ENCODE data around the gene DPP8. TPM values are rescaled to one million over a fixed set of nuclear protein-coding genes. Genes with fewer than 3 reads are reported as not detected.
"Not testable (repeated sequence)": the region's sequence is repeated elsewhere in the genome, so short reads cannot be mapped to it uniquely, and the experiment has no call there.

Gene DPP8
- total RNA-seq, 2 donors from 2014 or later, result 32.7 to 39.6 TPM

- Histone ChIP-seq H3K4me1 (replicated peaks) (no peaks in the 10 kb centered on the region), H3K9me3 (no peaks in the 10 kb centered on the region), H3K36me3 (no peaks in the 10 kb centered on the region), H3K27me3 (replicated peaks; ENCODE audit: insufficient read depth) (peaks cover 22% of the 10 kb centered on the region), H3K4me3 (no peak overlapping the region), H3K27ac (no peak overlapping the region)
- intact Hi-C loops (cut with DNase I), result no loop called here
- no peak for TF ChIP-seq POLR2A (IDR thresholded peaks at IDR 0.05)
- TF ChIP-seq POLR2AphosphoS5 (IDR thresholded peaks at IDR 0.05), result no peak
- TF ChIP-seq CTCF (IDR thresholded peaks at IDR 0.05), result no peak
- 86% methylated on average over 11 of the region's 11 CpGs for WGBS
- no peak for DNase-seq (ENCODE audit: low spot score)
These were observed 118.3 kb downstream of the DPP8 start for GRCh38 chr15:65399001-65399706.

DNA sequence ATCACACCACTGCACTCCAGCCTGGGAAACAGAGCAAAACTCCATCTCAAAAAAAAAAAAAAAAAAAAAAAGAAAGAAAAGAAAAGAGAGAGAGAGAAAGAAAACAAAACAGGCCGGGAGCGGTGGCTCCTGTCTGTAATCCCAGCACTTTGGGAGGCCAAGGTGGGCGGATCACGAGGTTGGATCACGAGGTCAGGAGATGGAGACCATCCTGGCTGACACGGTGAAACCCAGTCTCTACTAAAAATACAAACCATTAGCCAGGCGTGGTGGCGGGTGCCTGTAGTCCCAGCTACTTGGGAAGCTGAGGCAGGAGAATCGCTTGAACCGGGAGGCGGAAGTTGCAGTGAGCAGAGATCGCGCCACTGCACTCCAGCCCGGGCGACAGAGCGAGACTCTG, 119.0 kb downstream of the DPP8 start:
- H3K27ac ChIP-seq; H3K9me3 ChIP-seq; DNase-seq (ENCODE audit: low spot score); H3K36me3 ChIP-seq; H3K4me1 ChIP-seq (replicated peaks); H3K4me3 ChIP-seq; intact Hi-C loops (cut with DNase I): not testable (repeated sequence)
- WGBS, result 90% methylated on average over 16 of the region's 16 CpGs
- H3K27me3 ChIP-seq (replicated peaks; ENCODE audit: insufficient read depth), result peaks cover 22% of the 10 kb centered on the region

DNA sequence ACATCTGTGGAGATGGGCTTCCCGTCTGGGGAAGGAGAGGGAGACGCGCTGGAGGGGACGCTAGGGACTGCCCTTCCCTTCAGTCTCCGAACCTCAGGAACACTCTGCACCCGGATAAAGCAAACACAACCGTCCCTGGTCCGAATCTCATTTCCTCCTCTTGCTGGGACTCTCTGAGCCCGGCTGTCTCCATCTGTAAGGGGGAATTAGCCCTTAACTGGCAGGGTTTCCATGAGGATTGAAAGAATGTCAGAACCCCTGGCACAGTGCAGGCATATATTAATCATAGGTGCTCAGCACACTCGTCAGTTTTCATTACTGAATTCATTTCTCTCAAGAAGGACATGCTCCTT, 120.5 kb downstream of the DPP8 start:
- intact Hi-C loops (cut with DNase I), result no loop called here
- no peak for TF ChIP-seq CTCF (IDR thresholded peaks at IDR 0.05)
- no peak for TF ChIP-seq POLR2A (IDR thresholded peaks at IDR 0.05)
- TF ChIP-seq POLR2AphosphoS5 (IDR thresholded peaks at IDR 0.05), result no peak
- Histone ChIP-seq H3K4me1 (replicated peaks) (no peaks in the 10 kb centered on the region), H3K4me3 (no peak overlapping the region), H3K9me3 (no peaks in the 10 kb centered on the region), H3K36me3 (no peaks in the 10 kb centered on the region), H3K27me3 (replicated peaks; ENCODE audit: insufficient read depth) (peaks cover 22% of the 10 kb centered on the region), H3K27ac (no peak overlapping the region)
- DNase-seq (ENCODE audit: low spot score), result no peak
- 31% methylated on average over 10 of the region's 10 CpGs for WGBS

GRCh38 chr15:65396283-65396964, 121.1 kb downstream of the DPP8 start:
- H3K27ac ChIP-seq, result no peak overlapping the region
- no peaks in the 10 kb centered on the region for H3K4me1 ChIP-seq (replicated peaks)
- DNase-seq (ENCODE audit: low spot score), result no peak
- H3K27me3 ChIP-seq (replicated peaks; ENCODE audit: insufficient read depth), result peaks cover 22% of the 10 kb centered on the region
- intact Hi-C loops (cut with DNase I), result no loop called here
- H3K9me3 ChIP-seq, result no peaks in the 10 kb centered on the region
- TF ChIP-seq CTCF (IDR thresholded peaks at IDR 0.05) (no peak), POLR2A (IDR thresholded peaks at IDR 0.05) (no peak), POLR2AphosphoS5 (IDR thresholded peaks at IDR 0.05) (no peak)
- H3K4me3 ChIP-seq, result no peak overlapping the region
- WGBS, result 32% methylated on average over 34 of the region's 34 CpGs
- no peaks in the 10 kb centered on the region for H3K36me3 ChIP-seq

DNA sequence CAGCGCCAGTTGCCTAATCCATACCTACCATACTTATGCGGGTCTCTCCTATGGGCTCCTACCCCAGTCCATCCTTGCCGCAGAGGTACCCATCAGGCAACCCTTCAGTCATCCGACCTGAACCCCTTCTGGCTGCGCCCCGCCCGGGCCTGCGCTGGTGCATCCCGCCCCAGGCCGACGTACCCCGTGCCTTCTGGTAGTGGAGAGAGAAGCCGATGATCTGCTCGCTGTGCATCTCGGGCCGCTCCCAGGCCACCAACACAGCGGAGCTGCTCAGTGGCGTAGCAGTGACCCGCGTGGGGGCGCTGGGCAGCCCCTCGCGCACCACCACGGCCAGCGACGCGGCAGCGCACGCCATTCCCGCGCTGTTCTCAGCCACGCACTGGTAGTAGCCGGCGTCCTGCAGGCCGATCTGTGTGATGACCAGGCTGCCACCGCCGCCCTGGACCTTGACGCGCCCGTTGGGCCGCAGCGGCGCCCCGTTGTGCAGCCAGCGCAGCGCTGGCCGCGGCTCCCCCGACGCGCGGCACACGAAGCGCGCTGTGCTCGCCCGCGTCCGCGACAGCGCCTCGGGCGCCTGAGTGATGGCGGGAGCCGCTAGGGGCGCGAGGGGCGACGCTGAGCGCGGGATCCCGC, 121.8 kb downstream of the DPP8 start:
- Histone ChIP-seq H3K27me3 (replicated peaks; ENCODE audit: insufficient read depth) (peaks cover 22% of the 10 kb centered on the region), H3K9me3 (no peaks in the 10 kb centered on the region), H3K36me3 (no peaks in the 10 kb centered on the region), H3K4me3 (no peak overlapping the region), H3K4me1 (replicated peaks) (no peaks in the 10 kb centered on the region), H3K27ac (no peak overlapping the region)
- 16% methylated on average over 44 of the region's 72 CpGs for WGBS
- intact Hi-C loops (cut with DNase I), result no loop called here
- no peak for DNase-seq (ENCODE audit: low spot score)
- TF ChIP-seq POLR2A (IDR thresholded peaks at IDR 0.05), result no peak
- TF ChIP-seq CTCF (IDR thresholded peaks at IDR 0.05), result no peak
- TF ChIP-seq POLR2AphosphoS5 (IDR thresholded peaks at IDR 0.05), result no peak

Data from prostate gland (tissue), 2 donors.